Psoas muscle (tissue), 8 donors: ENCODE measurements around the gene CEP20. TPM values are rescaled to one million over a fixed set of nuclear protein-coding genes. Genes with fewer than 3 reads are reported as not detected.

Experiments used
- ATAC-seq, 4 donors: fragments of 200-7000 bp; cut with Tn5 transposase; one replicate each; pipeline ENCODE4 v1.9.1; 2020; ENCODE audit warnings: moderate library complexity in 3 of 4, mild to moderate bottlenecking in 2 of 4
- DNase-seq, 2 donors: peaks; one replicate each; pipeline ENCODE4 v3.0.0-alpha.2; 2020
- H3K27ac ChIP-seq: fragments of 200-600 bp; one replicate; pipeline ENCODE4 v1.8.0; 2022
- H3K27me3 ChIP-seq, 3 donors: fragments of 200-600 bp in 1 of 3; one replicate each; pipeline versions ENCODE4 v1.6.1 to v1.8.0; 2013 to 2022; ENCODE audit warnings: low read length in 2 of 3, mild to moderate bottlenecking in 2 of 3, moderate library complexity in 1 of 3; ENCODE audit not compliant: insufficient read depth in 3 of 3
- H3K36me3 ChIP-seq, 2 donors: fragments of 200-600 bp in 1 of 2; one replicate each; pipeline versions ENCODE4 v1.6.1 to v1.8.0; 2013 to 2022; ENCODE audit warnings: low read depth in 1 of 2, mild to moderate bottlenecking in 1 of 2, moderate library complexity in 1 of 2; ENCODE audit not compliant: insufficient read depth in 1 of 2
- H3K4me1 ChIP-seq: fragments of 200-600 bp; one replicate; pipeline ENCODE4 v1.8.0; 2022
- H3K4me3 ChIP-seq: fragments of 200-600 bp; one replicate; pipeline ENCODE4 v1.8.0; 2022; ENCODE audit warnings: mild to moderate bottlenecking
- H3K9me3 ChIP-seq: fragments of 200-600 bp; one replicate; pipeline ENCODE4 v1.8.0; 2022
- CTCF ChIP-seq: fragments of 200-600 bp; IDR thresholded peaks from one replicate; pipeline ENCODE4 v1.8.0; 2022; ENCODE audit warnings: antibody characterized with exemption
- WGBS, 3 donors: extraction: QIAGEN DNeasy Blood & Tissue Kit; methylation state at CpG; one replicate each; pipeline versions ENCODE4 v1.1.6 to v1.1.7; 2013; 5-methylcytosine and 5-hydroxymethylcytosine counted together
- intact Hi-C, 2 donors: fragments of 100-400 bp; cut with DNase I; formaldehyde crosslinking; loops; one replicate each; pipeline versions ENCODE4 v1.11.0 to v1.14.2; 2022
- polyA plus RNA-seq, 3 donors: library from polyadenylated mRNA; stranded (reverse); fragments of 200-250 nt; gene quantifications; one replicate each; pipeline ENCODE4 v1.2.3, GENCODE V29; 2013
- total RNA-seq, 4 donors: library from RNA; stranded (reverse); fragmentation: NEBNext Ultra II Directional in 2 of 4; extraction: Animal tissue kit (Norgen Biotek cat#: 25700) in 2 of 4; gene quantifications; one replicate each; pipeline versions ENCODE4 v1.2.1 to v1.2.4, GENCODE V29; 2021 to 2023
- donor health status: healthy with polysubstance abuse.
- donor health status: DM: no; HTN: no; CAD: no; lungs with moderate emphysema.
- donor health status: Bipolar disorder and iron deficiency.
- donor health status: healthy.
- donor health status: DM: yes; HTN: yes; CAD: no.
- donor health status: DM: no; HTN: no; CAD: no.
- donor health status: DM: no; HTN: no; CAD: no.
- donor health status: DM: yes; HTN: yes; CAD: no.

The CEP20 gene
- total and polyA plus RNA-seq, 7 donors: 33.0 to 98.9 (median 49.6) TPM

DNA sequence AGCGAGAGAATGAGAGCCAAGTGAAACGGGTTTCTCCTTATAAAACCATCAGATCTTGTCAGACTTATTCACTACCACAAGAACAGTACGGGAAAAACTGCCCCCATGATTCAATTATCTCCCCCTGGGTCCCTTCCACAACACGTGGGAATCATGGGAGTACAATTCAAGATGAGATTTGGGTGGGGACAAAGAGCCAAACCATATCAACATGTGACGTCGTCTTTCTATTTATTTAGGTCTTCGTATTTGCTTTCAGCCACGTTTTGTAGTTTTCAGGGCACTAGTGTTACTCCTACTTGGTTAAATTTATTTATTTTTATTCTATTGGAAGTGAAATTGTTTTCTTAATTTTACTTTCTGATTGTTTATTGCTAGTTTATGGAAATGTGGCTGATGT lies 27.9 kb upstream of the CEP20 start:
- no peak for TF ChIP-seq CTCF
- Histone ChIP-seq H3K27me3 (no peaks in the 10 kb centered on the region), H3K36me3 (no peaks in the 10 kb centered on the region), H3K9me3 (no peaks in the 10 kb centered on the region), H3K4me1 (no peaks in the 10 kb centered on the region), H3K27ac (no peak overlapping the region), H3K4me3 (no peak overlapping the region)
- intact Hi-C loops: no loop called here
- WGBS, 3 donors: 82 to 85% (median 84%) methylated on average over 8 of the region's 8 CpGs
- no peak for ATAC-seq
- DNase-seq: no peak

GRCh38 chr16:15915555-15916081 lies 27.2 kb upstream of the CEP20 start:
- H3K4me3 ChIP-seq: no peak overlapping the region
- no peaks in the 10 kb centered on the region for H3K27me3 ChIP-seq
- intact Hi-C loops: no loop called here
- no peak overlapping the region for H3K27ac ChIP-seq
- no peaks in the 10 kb centered on the region for H3K36me3 ChIP-seq
- ATAC-seq (no peak), DNase-seq (no peak)
- H3K4me1 ChIP-seq: no peaks in the 10 kb centered on the region
- no peak for TF ChIP-seq CTCF
- WGBS, 3 donors: 75 to 87% (median 84%) methylated on average over 5 of the region's 5 CpGs
- no peaks in the 10 kb centered on the region for H3K9me3 ChIP-seq

GRCh38 chr16:15913046-15913698 lies 24.8 kb upstream of the CEP20 start:
- DNase-seq: no peak
- ATAC-seq: no peak
- intact Hi-C loops: no loop called here
- Histone ChIP-seq H3K9me3 (no peaks in the 10 kb centered on the region), H3K4me1 (no peaks in the 10 kb centered on the region), H3K4me3 (no peak overlapping the region), H3K27me3 (no peaks in the 10 kb centered on the region), H3K36me3 (no peaks in the 10 kb centered on the region), H3K27ac (no peak overlapping the region)
- no peak for TF ChIP-seq CTCF
- WGBS, 3 donors: 68 to 74% (median 68%) methylated on average over 7 of the region's 7 CpGs

DNA sequence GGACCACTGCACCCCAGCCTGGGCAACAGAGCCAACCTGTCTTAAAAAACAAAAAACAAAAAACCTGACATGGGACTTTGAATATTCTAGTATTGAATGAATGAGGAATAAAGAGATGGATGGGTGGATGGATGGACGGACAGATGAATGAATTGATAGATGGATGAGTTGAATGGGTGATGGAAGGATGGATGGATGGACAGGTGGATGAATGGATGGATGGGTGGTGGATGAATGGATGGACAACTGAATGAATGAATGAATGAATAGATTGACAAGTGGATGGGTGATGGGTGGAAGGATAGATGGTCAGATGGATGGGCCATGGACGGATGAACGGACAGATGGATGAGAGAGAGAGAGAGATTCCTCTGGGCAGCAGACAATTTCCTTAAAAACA lies 22.8 kb upstream of the CEP20 start:
- intact Hi-C loops: no loop called here
- Histone ChIP-seq H3K27me3 (no peaks in the 10 kb centered on the region), H3K4me3 (no peak overlapping the region), H3K4me1 (no peaks in the 10 kb centered on the region), H3K27ac (no peak overlapping the region), H3K9me3 (no peaks in the 10 kb centered on the region), H3K36me3 (no peaks in the 10 kb centered on the region)
- no peak for DNase-seq
- no peak for TF ChIP-seq CTCF
- no peak for ATAC-seq
- 91 to 95% (median 92%) methylated on average over 3 of the region's 3 CpGs for WGBS, 3 donors
